Activated naive CD4-positive, alpha-beta T cell treated with anti-CD3 and anti-CD28 coated beads, Interleukin-2, amount 10 ng/mL, durations not matched to agents 7 days and 5 days (primary cell): ENCODE measurements around the gene ZG16.
"Not testable (repeated sequence)": the region's sequence is repeated elsewhere in the genome, so short reads cannot be mapped to it uniquely, and the experiment has no call there.

Experiments
- CTCF ChIA-PET: fragments of 350-600 bp; sonication (Branson Sonifier 250); formaldehyde crosslinking; loops from one replicate; lab custom pipeline; 2021; ENCODE audit warnings: antibody characterized with exemption; lab: Charles Lee
- DNase-seq: peaks from one replicate; pipeline ENCODE4 v3.0.0-alpha.2; 2020
- H3K27ac Mint-ChIP-seq: one replicate; pipeline ENCODE4 v1.8.0; 2021; ENCODE audit warnings: mild to moderate bottlenecking, moderate library complexity, mixed read lengths
- H3K27me3 Mint-ChIP-seq: one replicate; pipeline ENCODE4 v1.8.0; 2021; ENCODE audit warnings: mild to moderate bottlenecking, mixed read lengths
- H3K36me3 Mint-ChIP-seq: one replicate; pipeline ENCODE4 v1.8.0; 2021; ENCODE audit warnings: mixed read lengths
- H3K4me1 Mint-ChIP-seq: one replicate; pipeline ENCODE4 v1.8.0; 2021; ENCODE audit warnings: mixed read lengths
- H3K4me3 Mint-ChIP-seq: one replicate; pipeline ENCODE4 v1.8.0; 2021; ENCODE audit warnings: mild to moderate bottlenecking, moderate library complexity, mixed read lengths
- H3K9me3 Mint-ChIP-seq: one replicate; pipeline ENCODE4 v1.8.0; 2021; ENCODE audit warnings: mixed read lengths

ZG16 gene

DNA sequence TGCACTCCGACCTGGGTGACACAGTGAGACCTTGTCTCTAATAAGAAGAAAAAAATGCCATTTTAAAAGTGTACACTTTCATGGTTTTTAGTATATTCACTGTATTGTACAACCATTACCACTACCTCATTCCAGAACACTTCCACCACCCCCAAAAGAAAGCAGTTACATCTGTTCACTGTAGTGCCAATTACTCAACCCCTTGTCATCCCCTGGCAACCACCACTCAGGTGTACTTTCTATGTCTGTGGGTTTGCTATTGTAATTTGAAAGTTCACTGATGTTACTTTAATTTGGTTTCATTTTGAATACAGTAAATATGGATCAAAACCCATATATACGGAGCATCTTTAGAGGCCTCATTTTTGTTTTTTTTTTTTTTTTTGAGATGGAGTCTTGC lies 6.1 kb downstream of the ZG16 start:
- no peaks in the 10 kb centered on the region for H3K36me3 Mint-ChIP-seq
- H3K4me1 Mint-ChIP-seq = peaks cover 27% of the 10 kb centered on the region
- H3K27ac Mint-ChIP-seq = no peak overlapping the region
- no peak overlapping the region for H3K4me3 Mint-ChIP-seq
- peaks cover 33% of the 10 kb centered on the region for H3K27me3 Mint-ChIP-seq
- peak; percentile 46 for DNase-seq
- H3K9me3 Mint-ChIP-seq = no peaks in the 10 kb centered on the region
- CTCF ChIA-PET = interaction anchor here (0.9 to 4.0 kb wide), 15 partner anchors 13 to 83 kb away, joined by 3 to 27 read pairs (median 6); partner anchors contain the start of gene PAGR1

DNA sequence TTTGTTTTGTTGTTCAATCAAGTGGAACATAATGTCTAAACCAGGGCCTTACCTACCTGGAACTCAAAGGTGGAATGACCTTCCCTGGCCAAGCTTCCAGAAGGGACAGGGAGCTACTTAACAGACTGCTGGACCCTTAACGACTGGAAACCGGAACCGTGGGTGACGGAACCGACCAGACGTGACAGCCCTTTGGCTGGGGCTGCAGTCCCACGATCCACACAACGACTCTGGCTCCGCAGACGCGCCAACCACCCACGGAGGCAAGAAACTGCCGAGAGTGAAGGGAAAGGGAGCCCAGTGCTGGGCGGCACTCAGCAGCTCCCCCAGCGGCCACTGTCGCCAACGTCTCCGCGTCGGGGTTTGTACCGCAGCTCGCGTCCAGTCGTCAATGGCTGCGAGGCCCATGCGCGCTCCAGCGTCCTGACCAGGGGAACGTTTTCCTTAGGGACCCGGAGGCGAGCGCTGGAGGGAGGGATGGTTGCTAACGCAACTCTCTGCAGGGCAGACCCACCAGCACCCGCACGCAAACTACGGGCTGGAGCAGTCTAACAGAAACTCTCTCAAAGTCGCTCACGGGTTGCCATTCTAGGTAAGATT lies 6.9 kb downstream of the ZG16 start:
- peak; percentile 79 for DNase-seq
- peak overlapping the region; percentile 50 for H3K27ac Mint-ChIP-seq
- H3K27me3 Mint-ChIP-seq = peaks cover 24% of the 10 kb centered on the region

DNA sequence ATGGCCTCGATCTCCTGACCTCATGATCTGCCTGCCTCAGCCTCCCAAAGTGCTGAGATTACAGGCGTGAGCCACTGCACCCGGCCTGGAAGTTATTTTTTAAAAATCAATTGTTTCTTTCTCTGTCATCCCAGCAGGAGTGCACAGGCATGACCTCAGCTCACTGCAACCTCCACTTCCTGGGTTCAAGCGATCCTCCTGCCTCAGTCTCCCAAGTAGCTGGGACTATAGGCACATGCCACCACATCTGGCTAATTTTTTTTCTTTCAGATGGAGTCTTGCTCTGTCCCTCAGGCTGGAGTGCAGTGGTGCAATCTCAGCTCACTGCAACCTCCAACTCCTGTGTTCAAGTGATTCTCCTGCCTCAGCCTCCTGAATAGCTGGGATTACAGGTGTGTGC lies 9.1 kb downstream of the ZG16 start:
- not testable (repeated sequence) for H3K27me3 Mint-ChIP-seq, H3K27ac Mint-ChIP-seq, DNase-seq, H3K4me3 Mint-ChIP-seq, H3K9me3 Mint-ChIP-seq
- peaks cover 45% of the 10 kb centered on the region for H3K4me1 Mint-ChIP-seq
- peaks cover 13% of the 10 kb centered on the region for H3K36me3 Mint-ChIP-seq
- CTCF ChIA-PET = interaction anchor here (1.0 to 4.0 kb wide), 3 partner anchors 49 to 86 kb away, joined by 4 to 27 read pairs (median 13); no protein-coding TSS in a partner anchor

More for the DNA sequence above, 6.9 kb downstream of the ZG16 start:
- CTCF ChIA-PET = interaction anchor here (0.6 to 4.0 kb wide), 17 partner anchors 8 to 84 kb away, joined by 3 to 27 read pairs (median 6); partner anchors contain the start of gene PAGR1
- H3K4me1 Mint-ChIP-seq = peaks cover 31% of the 10 kb centered on the region
- H3K4me3 Mint-ChIP-seq = peak overlapping the region; percentile 25
- H3K9me3 Mint-ChIP-seq = no peaks in the 10 kb centered on the region
- no peaks in the 10 kb centered on the region for H3K36me3 Mint-ChIP-seq

DNA sequence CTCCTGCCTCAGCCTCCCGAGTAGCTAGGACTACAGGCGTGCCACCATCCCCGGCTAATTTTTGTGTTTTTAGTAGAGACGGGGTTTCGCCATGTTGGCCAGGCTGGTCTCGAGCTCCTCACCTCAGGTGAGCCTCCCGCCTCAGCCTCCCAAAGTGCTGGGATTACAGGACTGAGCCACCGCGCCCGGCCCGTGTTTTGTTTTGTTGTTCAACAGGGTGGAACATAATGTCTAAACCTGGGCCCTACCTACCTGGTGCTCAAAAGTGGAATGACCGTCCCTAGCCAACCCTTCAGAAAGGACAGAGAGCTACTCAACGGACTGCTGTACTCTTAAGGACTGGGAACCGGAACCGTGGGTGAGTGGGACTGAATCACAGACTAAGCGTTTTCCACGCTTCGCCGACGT lies 11.7 kb downstream of the ZG16 start:
- no peaks in the 10 kb centered on the region for H3K27me3 Mint-ChIP-seq
- CTCF ChIA-PET = interaction anchor here (0.5 to 2.3 kb wide), 16 partner anchors 9 to 245 kb away, joined by 3 to 17 read pairs (median 4); partner anchors contain the start of gene PAGR1

DNA sequence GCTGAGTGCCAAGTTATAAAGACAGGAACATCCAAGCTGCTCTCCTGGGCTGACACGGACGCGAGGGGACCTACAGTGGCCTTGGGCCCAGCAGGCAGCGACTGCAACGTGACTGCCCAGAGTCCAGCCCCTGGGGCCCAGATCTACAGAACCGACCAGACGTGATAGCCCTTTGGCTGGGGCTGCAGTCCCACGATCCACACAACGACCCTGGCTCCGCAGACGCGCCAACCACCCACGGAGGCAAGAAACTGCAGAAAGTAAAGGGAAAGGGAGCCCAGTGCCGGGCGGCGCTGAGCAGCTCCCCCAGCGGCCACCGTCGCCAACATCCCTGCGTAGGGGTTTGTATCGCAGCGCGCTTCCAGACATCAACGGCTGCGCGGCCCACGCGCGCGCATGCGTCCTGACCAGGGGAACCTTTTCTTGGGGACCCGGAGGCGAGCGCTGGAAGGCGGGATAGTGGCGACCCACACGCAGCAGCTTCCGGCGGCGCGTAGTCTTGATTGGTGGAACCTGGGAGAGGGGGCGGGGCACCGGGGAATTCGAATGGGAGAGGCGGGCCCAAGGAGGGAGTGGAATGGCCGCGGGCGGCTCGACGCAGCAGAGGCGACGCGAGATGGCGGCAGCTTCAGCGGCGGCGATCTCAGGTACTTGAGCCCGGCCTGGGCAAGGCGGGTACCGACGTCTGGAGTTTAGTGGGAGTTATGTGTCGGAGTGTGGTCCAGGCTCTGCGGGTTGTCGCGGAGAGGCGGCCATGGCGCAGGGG lies 12.3 kb downstream of the ZG16 start, which contains the start of gene KIF22:
Gene KIF22 (plus strand): TSS at position 569 of the 766 bp plus-strand sequence. CDS start 9 bp downstream, at position 578.
- Mint-ChIP-seq H3K4me1 (peaks cover 55% of the 10 kb centered on the region), H3K27ac (peak within 1 kb of the TSS; percentile 96), H3K36me3 (peaks cover 39% of the 10 kb centered on the region)

More for the DNA sequence above, 11.7 kb downstream of the ZG16 start:
- Mint-ChIP-seq H3K36me3 (peaks cover 33% of the 10 kb centered on the region), H3K27ac (peak overlapping the region; percentile 96), H3K4me1 (peaks cover 55% of the 10 kb centered on the region), H3K4me3 (peak overlapping the region; percentile 96), H3K9me3 (no peaks in the 10 kb centered on the region)
- DNase-seq = no peak

DNA sequence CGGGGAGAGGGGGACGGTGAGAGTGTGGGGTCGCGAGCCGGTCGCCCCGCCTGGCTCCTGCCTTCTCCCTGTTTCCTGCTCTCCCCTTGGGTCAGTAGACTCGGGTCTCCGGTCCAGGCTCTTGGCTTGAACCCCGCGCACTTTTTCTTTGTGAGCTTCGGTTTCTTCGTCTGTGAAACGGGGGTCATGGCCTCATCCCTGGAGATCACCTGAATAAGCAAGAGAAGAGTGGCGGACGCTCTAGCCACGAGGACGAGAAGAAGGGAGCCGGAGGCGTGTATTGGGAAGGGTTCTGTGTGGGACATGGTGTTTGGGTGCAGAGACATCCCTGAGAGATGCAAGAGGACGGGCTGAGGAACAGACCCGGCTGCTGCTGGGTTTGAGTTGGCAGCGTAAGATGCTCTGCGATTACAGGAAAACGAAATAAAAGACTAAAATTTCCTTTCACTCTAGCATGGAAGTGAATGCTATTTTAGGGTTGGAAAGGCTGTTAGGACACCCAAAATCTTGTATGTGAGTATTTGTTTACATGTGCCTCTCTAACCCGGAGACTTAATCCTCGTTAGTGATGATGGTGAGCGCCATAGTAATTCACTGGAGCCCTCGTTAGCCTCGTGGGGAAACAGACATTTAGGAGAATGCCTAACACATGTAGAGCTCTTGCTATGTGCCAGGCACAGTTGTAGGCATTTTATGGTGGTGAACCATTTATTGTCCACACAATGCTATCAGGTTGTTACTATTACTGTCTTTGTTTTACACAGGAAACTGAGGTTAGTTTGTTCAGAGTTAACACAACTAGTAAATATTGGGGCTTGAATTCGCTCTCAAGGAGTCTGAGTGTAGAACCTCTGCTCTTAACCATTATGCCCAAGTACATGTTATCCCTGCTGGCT lies 13.1 kb downstream of the ZG16 start:
- no peak for DNase-seq
- Mint-ChIP-seq H3K4me3 (peak overlapping the region; percentile 96), H3K27me3 (no peaks in the 10 kb centered on the region), H3K27ac (peak overlapping the region; percentile 96), H3K4me1 (peaks cover 52% of the 10 kb centered on the region), H3K9me3 (no peaks in the 10 kb centered on the region), H3K36me3 (peaks cover 45% of the 10 kb centered on the region)
- CTCF ChIA-PET = interaction anchor here (0.7 to 2.3 kb wide), 17 partner anchors 10 to 100 kb away, joined by 3 to 17 read pairs (median 5); partner anchors contain the start of gene PAGR1

More for the DNA sequence above, 12.3 kb downstream of the ZG16 start, which contains the start of gene KIF22:
- Mint-ChIP-seq H3K9me3 (no peaks in the 10 kb centered on the region), H3K27me3 (no peaks in the 10 kb centered on the region), H3K4me3 (peak within 1 kb of the TSS; percentile 96)
- CTCF ChIA-PET = interaction anchor here (0.5 to 2.3 kb wide), 20 partner anchors 9 to 244 kb away, joined by 3 to 17 read pairs (median 4); partner anchors contain the start of gene PAGR1
- peak; percentile 100 for DNase-seq

DNA sequence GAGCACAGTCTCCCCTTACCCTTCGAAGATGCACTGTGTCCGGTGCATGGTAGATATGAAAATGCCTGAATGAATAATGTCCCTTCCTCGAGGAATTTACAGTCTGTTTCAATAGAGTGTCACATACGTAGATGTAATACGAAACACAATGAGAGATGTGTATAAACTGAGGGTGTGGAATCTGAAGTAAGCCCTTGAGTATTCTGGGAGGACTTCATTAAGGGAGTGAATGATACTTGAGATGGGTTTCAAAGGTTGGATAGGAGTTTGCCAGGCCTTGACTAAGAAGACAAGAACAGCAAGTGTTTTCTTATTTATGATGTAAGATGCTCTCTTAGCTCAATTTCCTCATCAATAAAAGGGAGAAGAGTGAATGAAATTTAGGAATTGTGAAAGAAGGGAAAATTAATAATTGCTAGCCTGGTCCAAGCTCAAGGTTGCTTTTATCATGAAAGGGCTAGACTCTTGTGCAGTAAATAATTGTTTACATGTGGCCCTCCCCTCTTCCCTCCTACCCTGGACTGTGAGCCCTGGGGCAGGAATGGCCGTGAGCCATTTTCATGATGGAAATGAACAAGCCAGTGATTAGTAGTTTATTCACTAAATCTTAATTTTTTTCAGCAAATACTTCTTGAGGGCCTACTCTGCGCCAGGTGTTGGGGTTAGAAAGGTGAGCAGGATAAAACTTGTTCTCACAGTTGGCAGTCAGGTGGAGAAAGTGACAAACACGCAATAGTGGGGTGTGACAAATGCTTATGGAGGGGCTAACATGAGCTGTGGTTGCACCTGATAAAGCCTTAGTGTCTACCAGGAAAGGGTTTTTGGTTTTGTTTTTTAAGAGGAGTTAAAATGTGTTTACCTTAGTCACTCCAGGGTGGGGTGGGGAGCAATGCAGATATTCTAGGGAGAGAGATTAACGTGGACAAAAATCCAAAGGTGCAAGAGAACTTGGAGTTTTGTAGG lies 14.1 kb downstream of the ZG16 start:
- Mint-ChIP-seq H3K27ac (peak overlapping the region; percentile 96), H3K4me1 (peaks cover 59% of the 10 kb centered on the region), H3K36me3 (peaks cover 54% of the 10 kb centered on the region), H3K9me3 (no peaks in the 10 kb centered on the region), H3K27me3 (no peaks in the 10 kb centered on the region), H3K4me3 (peak overlapping the region; percentile 96)
- DNase-seq = no peak
- CTCF ChIA-PET = interaction anchor here (0.7 to 1.0 kb wide), 2 partner anchors 9 to 24 kb away, joined by 3 read pairs; partner anchors contain the start of gene PAGR1

DNA sequence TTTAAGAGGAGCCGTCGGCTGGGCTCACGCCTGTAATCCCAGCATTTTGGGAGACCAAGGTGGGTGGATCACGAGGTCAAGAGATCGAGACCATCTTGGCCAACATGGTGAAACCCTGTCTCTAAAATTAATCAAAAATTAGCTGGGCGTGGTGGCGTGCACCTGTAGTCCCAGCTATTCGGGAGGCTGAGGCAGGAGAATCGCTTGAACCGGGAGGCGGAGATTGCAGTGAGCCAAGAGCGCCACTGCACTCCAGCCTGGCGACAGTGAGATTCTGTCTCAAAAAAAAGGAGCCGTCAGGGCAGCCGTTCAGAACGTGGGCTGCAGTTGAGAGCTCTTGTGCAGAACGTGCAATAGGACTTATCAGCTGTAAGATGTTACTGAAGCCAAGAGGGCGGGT lies 15.1 kb downstream of the ZG16 start:
- not testable (repeated sequence) for H3K27ac Mint-ChIP-seq
- peaks cover 61% of the 10 kb centered on the region for H3K36me3 Mint-ChIP-seq
- peaks cover 59% of the 10 kb centered on the region for H3K4me1 Mint-ChIP-seq

DNA sequence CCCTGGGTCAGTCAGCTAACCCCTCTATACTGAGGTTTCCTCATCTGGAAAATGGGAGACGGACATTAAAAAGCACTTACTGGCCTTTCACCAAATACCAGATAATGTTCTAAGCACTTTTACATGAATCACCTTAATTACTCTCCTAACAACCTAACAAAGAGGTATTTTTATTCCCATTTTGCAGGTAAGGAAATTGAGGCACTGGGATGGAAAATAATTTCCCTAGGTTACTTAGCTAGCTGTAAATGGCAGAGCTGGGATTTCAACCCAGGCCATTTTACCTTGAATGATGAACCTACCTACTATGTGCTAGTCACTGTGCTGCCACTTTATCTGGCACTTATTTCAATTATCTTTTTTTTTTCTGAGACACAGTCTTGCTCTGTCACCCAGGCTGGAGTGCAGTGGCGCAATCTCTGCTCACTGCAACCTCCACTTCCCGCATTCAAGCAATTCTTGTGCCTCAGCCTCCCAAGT lies 16.2 kb downstream of the ZG16 start:
- Mint-ChIP-seq H3K4me1 (peaks cover 53% of the 10 kb centered on the region), H3K4me3 (no peak overlapping the region)
- CTCF ChIA-PET = interaction anchor here (1.0 to 1.3 kb wide), 2 partner anchors 16 to 94 kb away, joined by 3 to 4 read pairs; partner anchors contain the start of gene ZG16

More for the DNA sequence above, 15.1 kb downstream of the ZG16 start:
- not testable (repeated sequence) for H3K27me3 Mint-ChIP-seq, H3K9me3 Mint-ChIP-seq, DNase-seq
- peak overlapping the region; percentile 96 for H3K4me3 Mint-ChIP-seq
- CTCF ChIA-PET = interaction anchor here (1.2 kb wide), 1 partner anchor 11 kb away, joined by 3 read pairs; no protein-coding TSS in a partner anchor

DNA sequence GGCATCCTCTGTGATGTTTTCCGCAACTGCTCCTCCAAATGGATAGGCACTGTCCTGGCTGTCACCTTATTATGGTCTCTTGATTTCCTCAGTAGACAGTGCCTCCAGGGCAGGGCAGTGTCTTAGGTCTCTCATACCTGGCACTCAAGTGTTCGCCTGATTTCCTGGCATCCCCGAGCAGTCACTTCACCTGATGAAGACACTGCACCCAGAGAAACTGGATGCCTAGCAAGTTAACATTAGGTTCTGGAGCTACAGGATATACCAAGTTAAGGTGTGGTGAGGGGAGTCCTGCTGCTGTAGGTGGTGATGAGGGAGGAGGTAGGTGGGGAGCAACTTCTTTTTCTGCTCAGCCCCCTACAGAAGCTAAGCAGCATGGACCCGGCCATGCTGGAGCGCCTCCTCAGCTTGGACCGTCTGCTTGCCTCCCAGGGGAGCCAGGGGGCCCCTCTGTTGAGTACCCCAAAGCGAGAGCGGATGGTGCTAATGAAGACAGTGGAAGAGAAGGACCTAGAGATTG lies 24.4 kb downstream of the ZG16 start:
- Mint-ChIP-seq H3K9me3 (no peaks in the 10 kb centered on the region), H3K36me3 (peaks cover 62% of the 10 kb centered on the region), H3K4me1 (peaks cover 29% of the 10 kb centered on the region), H3K27ac (peak overlapping the region; percentile 74), H3K27me3 (no peaks in the 10 kb centered on the region), H3K4me3 (no peak overlapping the region)
- CTCF ChIA-PET = interaction anchor here (0.8 to 1.2 kb wide), 2 partner anchors 12 to 101 kb away, joined by 3 to 4 read pairs; partner anchors contain the start of gene KIF22
- DNase-seq = no peak

More for the DNA sequence above, 16.2 kb downstream of the ZG16 start:
- no peak overlapping the region for H3K27ac Mint-ChIP-seq
- H3K9me3 Mint-ChIP-seq = no peaks in the 10 kb centered on the region
- peaks cover 72% of the 10 kb centered on the region for H3K36me3 Mint-ChIP-seq
- no peak for DNase-seq
- no peaks in the 10 kb centered on the region for H3K27me3 Mint-ChIP-seq

DNA sequence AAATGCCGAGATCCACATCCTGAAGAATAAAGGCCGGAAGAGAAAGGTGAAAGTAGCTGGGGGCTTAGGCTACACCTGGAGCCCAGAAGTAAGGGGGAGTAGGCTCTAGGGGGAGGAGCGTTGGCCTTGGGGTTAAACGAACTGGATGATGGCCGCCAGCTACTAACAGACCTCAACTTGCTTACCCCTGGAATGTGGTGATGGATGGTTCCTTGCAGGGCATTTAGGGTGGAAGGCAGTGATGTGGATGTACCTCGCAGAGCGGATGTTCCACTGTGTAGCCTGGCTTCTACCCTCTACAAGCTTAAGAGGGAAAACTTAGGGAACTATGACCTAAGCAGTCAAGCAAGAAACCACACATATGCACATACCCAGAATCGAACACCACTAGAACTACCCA lies 26.0 kb downstream of the ZG16 start:
- Mint-ChIP-seq H3K4me1 (peaks cover 40% of the 10 kb centered on the region), H3K27ac (peak overlapping the region; percentile 100), H3K36me3 (peaks cover 61% of the 10 kb centered on the region), H3K27me3 (no peaks in the 10 kb centered on the region), H3K4me3 (peak overlapping the region; percentile 100), H3K9me3 (no peaks in the 10 kb centered on the region)
- CTCF ChIA-PET = interaction anchor here (0.9 to 2.4 kb wide), 9 partner anchors 11 to 113 kb away, joined by 3 to 11 read pairs (median 5); partner anchors contain the start of genes KIF22 and PAGR1
- DNase-seq = no peak
